KOPT-K1 (cell line): ENCODE measurements around the gene NHLRC4.
A peak's percentile ranks its signal among the peaks of the same experiment; 100 is the strongest.

Experiments used
- H3K27ac ChIP-seq: fragments of 200-600 bp; sonication (generic); 2 replicates; pipeline ENCODE4 v1.5.1; 2016; ENCODE audit warnings: antibody characterized with exemption, mild to moderate bottlenecking, low read depth, low read length; ENCODE audit not compliant: poor library complexity, severe bottlenecking
- H3K36me3 ChIP-seq: fragments of 200-600 bp; sonication (generic); 2 replicates; pipeline ENCODE4 v1.5.1; 2017; ENCODE audit warnings: antibody characterized with exemption, mild to moderate bottlenecking, low read length, moderate library complexity; ENCODE audit not compliant: insufficient read depth
- H3K9me3 ChIP-seq: fragments of 200-600 bp; sonication (generic); 2 replicates; pipeline ENCODE4 v1.5.1; 2017; ENCODE audit warnings: antibody characterized with exemption, low read length, mild to moderate bottlenecking; ENCODE audit not compliant: insufficient read depth, poor library complexity, severe bottlenecking

Gene NHLRC4

GRCh38 chr16:566475-567372 lies at the start of gene NHLRC4:
NHLRC4 (plus strand) TSS chr16:567005; CDS start chr16:568048, 1,043 bp downstream.
- H3K9me3 ChIP-seq, result no peaks in the 10 kb centered on the region
- H3K27ac ChIP-seq, result peak within 1 kb of the TSS; percentile 63
- H3K36me3 ChIP-seq, result no peaks in the 10 kb centered on the region

GRCh38 chr16:518858-519257 lies 47.9 kb upstream of the NHLRC4 start:
- H3K27ac ChIP-seq, result no peak overlapping the region
- H3K9me3 ChIP-seq, result no peaks in the 10 kb centered on the region
- peaks cover 45% of the 10 kb centered on the region; the same call in 1 of the 2 replicates for H3K36me3 ChIP-seq

GRCh38 chr16:519425-519824 lies 47.4 kb upstream of the NHLRC4 start:
- Histone ChIP-seq H3K36me3 (peaks cover 43% of the 10 kb centered on the region; the same call in 1 of the 2 replicates), H3K9me3 (no peaks in the 10 kb centered on the region), H3K27ac (no peak overlapping the region)

- Histone ChIP-seq H3K9me3 (no peaks in the 10 kb centered on the region), H3K36me3 (peaks cover 43% of the 10 kb centered on the region; the same call in 1 of the 2 replicates), H3K27ac (no peak overlapping the region)
These were observed 46.7 kb upstream of the NHLRC4 start for GRCh38 chr16:519841-520687.

GRCh38 chr16:520847-521246 lies 46.0 kb upstream of the NHLRC4 start:
- Histone ChIP-seq H3K36me3 (peaks cover 42% of the 10 kb centered on the region; the same call in 1 of the 2 replicates), H3K27ac (no peak overlapping the region), H3K9me3 (no peaks in the 10 kb centered on the region)

- no peak overlapping the region for H3K27ac ChIP-seq
- H3K36me3 ChIP-seq, result peaks cover 36% of the 10 kb centered on the region; the same call in 1 of the 2 replicates
- H3K9me3 ChIP-seq, result no peaks in the 10 kb centered on the region
These were observed 45.2 kb upstream of the NHLRC4 start for GRCh38 chr16:521381-522210.

- Histone ChIP-seq H3K9me3 (no peaks in the 10 kb centered on the region), H3K36me3 (peaks cover 36% of the 10 kb centered on the region; the same call in 1 of the 2 replicates), H3K27ac (no peak overlapping the region)
These were observed 44.3 kb upstream of the NHLRC4 start for GRCh38 chr16:522320-523096.

- H3K27ac ChIP-seq, result no peak overlapping the region
- H3K36me3 ChIP-seq, result peaks cover 36% of the 10 kb centered on the region; the same call in 1 of the 2 replicates
These were observed 43.6 kb upstream of the NHLRC4 start for GRCh38 chr16:523097-523741.

GRCh38 chr16:524274-525040 lies 42.3 kb upstream of the NHLRC4 start:
- H3K27ac ChIP-seq, result no peak overlapping the region
- no peaks in the 10 kb centered on the region for H3K9me3 ChIP-seq
- H3K36me3 ChIP-seq, result peaks cover 29% of the 10 kb centered on the region; the same call in 1 of the 2 replicates

More at GRCh38 chr16:523097-523741, 43.6 kb upstream of the NHLRC4 start:
- no peaks in the 10 kb centered on the region for H3K9me3 ChIP-seq

GRCh38 chr16:525123-525519 lies 41.7 kb upstream of the NHLRC4 start:
- no peaks in the 10 kb centered on the region for H3K9me3 ChIP-seq
- H3K27ac ChIP-seq, result no peak overlapping the region
- peaks cover 29% of the 10 kb centered on the region; the same call in 1 of the 2 replicates for H3K36me3 ChIP-seq

GRCh38 chr16:525520-526180 lies 41.2 kb upstream of the NHLRC4 start:
- Histone ChIP-seq H3K27ac (peak overlapping the region; percentile 13), H3K9me3 (no peaks in the 10 kb centered on the region), H3K36me3 (peaks cover 25% of the 10 kb centered on the region; the same call in 1 of the 2 replicates)

- no peaks in the 10 kb centered on the region for H3K9me3 ChIP-seq
- peaks cover 20% of the 10 kb centered on the region; the same call in 1 of the 2 replicates for H3K36me3 ChIP-seq
- peak overlapping the region; percentile 82 for H3K27ac ChIP-seq
These were observed 40.4 kb upstream of the NHLRC4 start for GRCh38 chr16:526181-527014.
